Mammary microvascular endothelial cell (primary cell): ENCODE measurements around the gene SPTAN1. TPM values are rescaled to one million over a fixed set of nuclear protein-coding genes. Genes with fewer than 3 reads are reported as not detected.

Source experiments
- total RNA-seq: library from RNA; depleted of rRNA; stranded (reverse); fragments of >200 nt; gene quantifications from 2 replicates; pipeline ENCODE4 v1.2.3, GENCODE V29; 2015

The SPTAN1 gene
- total RNA-seq: 241 and 244 TPM in 2 replicates

DNA sequence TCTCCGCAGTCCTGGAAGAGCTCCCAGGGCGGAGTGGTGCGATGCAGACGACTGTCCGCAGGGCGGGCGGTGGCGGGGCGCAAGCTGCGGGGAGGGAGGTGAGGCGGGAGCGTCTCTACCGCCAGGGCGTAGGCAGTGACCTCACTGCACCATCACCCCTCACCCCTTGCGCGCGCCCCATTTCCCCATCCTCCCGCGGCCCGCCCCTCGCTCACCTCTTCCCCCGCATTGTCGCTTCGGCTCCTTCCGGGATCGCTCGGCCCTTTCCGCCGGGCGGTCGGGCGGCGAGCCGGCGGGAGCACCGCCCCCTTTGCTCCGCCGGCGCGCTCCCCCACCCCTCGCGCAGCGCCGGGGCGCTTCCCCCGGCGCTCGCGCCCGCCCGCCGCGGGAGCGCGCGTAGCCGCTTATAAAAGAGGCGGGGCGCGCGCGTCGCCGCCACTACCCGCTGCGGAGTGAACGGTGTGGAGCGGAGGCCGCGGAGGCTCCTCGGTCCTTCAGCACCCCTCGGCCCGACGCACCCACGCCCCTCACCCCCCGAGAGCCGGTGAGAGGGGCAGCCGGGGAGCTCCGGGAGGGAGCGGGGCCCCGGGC lies at the start of gene SPTAN1:
SPTAN1 (plus strand) TSS at position 435 of the 591 bp plus-strand sequence. CDS start 14,154 bp downstream, outside the sequence.

DNA sequence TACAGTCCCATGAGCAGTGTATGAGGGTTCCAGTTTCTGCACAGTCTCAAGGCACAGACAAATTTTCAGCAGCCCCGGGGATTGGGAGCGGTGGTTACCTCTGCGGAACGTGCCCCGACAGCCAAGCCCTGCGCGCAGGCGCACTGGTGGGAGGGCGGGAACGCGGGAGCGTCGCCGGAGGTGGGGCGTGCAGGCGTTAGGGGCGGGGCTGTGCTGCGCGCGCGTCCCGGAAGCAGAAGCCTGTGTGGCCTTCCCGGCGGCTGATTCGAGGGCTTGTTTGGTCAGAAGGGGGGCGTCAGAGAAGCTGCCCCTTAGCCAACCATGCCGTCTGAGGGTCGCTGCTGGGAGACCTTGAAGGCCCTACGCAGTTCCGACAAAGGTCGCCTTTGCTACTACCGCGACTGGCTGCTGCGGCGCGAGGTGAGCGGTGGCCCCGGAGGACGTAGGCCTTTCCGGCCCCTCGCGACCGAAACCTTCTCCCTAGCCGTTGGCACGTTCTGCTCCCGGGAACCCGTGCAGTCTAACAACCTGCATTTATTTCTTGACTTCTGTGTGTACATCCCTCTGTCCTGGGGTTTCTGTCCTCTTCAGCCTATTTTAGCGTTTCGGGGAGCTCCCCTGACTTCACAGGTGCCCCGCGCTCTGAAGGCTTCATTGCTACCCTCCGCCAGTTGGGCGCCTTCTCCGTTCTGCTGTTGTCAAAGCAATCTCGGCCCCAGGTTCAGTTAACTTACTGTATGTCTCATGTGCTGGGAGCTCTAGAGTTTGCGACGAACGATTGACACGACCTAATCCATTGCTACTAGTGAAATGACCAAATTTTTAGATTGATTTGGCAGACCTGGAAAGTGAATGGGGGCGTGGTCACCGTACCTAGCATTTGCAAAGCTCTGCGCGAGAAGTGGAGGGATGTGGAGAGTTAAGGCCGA lies 47.6 kb upstream of the SPTAN1 start, which contains the start of gene GLE1:
GLE1 (plus strand) TSS at position 235 of the 929 bp plus-strand sequence; CDS start at position 322, 87 bp downstream.

DNA sequence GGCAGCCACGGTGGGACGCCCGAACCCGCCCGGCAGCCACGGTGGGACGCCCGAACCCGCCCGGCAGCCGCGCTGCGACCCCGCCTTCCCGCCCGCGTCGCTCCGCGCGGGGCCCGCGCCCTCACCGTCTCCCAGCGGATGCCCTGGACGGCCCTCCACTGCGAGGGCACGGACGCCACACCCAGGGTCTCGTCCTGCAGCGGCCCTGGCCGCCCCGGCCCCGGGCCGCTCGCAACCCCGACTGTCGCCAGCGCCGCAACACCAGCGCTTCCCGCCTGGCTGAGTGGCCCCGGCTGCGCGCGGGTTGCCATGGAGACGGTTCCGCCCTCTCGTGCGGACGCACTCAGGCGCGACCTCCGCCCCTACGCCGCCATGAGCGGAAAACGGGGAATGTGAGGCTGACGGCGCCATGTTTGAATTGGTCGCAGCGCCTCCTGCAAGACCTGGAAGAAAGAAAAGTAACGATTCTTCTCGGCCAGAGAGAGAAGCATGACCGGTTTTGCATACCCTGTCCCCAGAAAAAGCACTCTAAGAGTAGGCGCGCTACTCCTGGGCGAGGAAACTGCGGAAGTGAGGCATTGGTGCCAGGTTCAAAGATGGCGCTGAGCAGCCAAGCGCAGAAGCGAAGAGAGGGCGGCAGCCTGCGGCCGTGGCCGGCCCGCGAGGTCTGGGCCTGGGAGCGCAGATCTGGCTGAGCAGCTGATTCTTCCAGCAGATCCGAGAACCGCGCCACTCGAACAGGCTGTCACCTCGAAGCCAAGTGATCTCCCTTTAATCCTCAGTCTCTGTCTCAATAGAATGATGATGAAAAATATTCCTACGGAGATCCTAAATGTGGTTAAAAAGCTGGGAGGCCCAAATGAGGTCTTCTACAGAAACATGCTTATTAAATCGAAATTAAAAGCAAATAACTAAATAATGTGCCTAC lies 104.3 kb downstream of the SPTAN1 start, which contains the start of gene DYNC2I2:
DYNC2I2 (minus strand) TSS at position 432 of the 928 bp plus-strand sequence; CDS start at position 311, 121 bp downstream.

Other genes starting within 250 kb of the SPTAN1 start
- gene TRUB2, start 230.1 kb upstream of the SPTAN1 start, total RNA-seq: 17.9 and 20.7 TPM in 2 replicates
- 43.8 and 61.7 TPM in 2 replicates for gene COQ4, start 229.7 kb upstream of the SPTAN1 start, total RNA-seq
- 45.0 and 56.6 TPM in 2 replicates for gene SLC27A4, start 212.1 kb upstream of the SPTAN1 start, total RNA-seq
- 52.2 and 57.4 TPM in 2 replicates for gene URM1, start 181.2 kb upstream of the SPTAN1 start, total RNA-seq
- gene CERCAM, start 131.7 kb upstream of the SPTAN1 start, total RNA-seq: 19.5 and 19.7 TPM in 2 replicates
- 29.8 and 31.4 TPM in 2 replicates for gene ODF2, start 96.6 kb upstream of the SPTAN1 start, total RNA-seq
- 26.4 and 27.5 TPM in 2 replicates for gene GLE1, start 47.9 kb upstream of the SPTAN1 start, total RNA-seq
- 101 and 114 TPM in 2 replicates for gene DYNC2I2, start 104.3 kb downstream of the SPTAN1 start, total RNA-seq
- 356 and 448 TPM in 2 replicates for gene SET, start 136.6 kb downstream of the SPTAN1 start, total RNA-seq
- 29.7 and 33.2 TPM in 2 replicates for gene PKN3, start 149.9 kb downstream of the SPTAN1 start, total RNA-seq
- 101 and 114 TPM in 2 replicates for gene ZDHHC12, start 171.5 kb downstream of the SPTAN1 start, total RNA-seq
- gene ZER1, start 219.3 kb downstream of the SPTAN1 start, total RNA-seq: 15.3 and 18.7 TPM in 2 replicates
- gene TBC1D13, start 234.7 kb downstream of the SPTAN1 start, total RNA-seq: 17.9 and 26.0 TPM in 2 replicates